ENCODE data around the gene F2. TPM values are rescaled to one million over a fixed set of nuclear protein-coding genes. Genes with fewer than 3 reads are reported as not detected.

The F2 gene
- total RNA-seq, 1 experiment from 2014 or later = 0.47 TPM

DNA sequence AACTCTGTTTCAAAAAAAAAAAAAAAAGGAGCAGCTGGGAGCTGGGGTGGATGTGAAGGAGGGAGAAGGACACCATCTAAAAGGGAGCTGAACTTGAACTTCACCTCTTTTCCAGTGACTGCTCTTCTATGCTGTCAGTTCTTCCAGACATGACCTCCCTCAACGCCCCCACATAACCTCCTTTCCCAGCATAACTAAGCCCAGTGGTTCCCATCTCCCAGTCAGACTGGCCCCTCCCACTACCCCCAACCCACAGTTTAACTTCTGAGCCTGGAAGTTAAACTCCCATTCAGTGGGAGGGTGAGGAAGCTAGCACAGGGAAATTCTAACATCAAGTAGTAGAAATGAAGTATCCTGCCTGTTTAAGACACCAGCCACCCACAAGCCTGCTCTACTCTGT lies 20.4 kb upstream of the F2 start:
- H3K27me3 ChIP-seq (ENCODE audit: insufficient read depth, low read length) = no peaks in the 10 kb centered on the region
- peak overlapping the region; percentile 0; the same call in 1 of the 2 replicates for H3K4me2 ChIP-seq (ENCODE audit: low read length)
- H4K20me1 ChIP-seq (ENCODE audit: insufficient read depth) = no peaks in the 10 kb centered on the region
- intact Hi-C loops (cut with micrococcal nuclease) = no loop called here
- no peak for DNase-seq (ENCODE audit: low read depth, low spot score)
- TF ChIP-seq ZNF274 (IDR thresholded peaks at IDR 0.05; ENCODE audit: low read depth, low read length) (no peak), CBX3 (IDR thresholded peaks at IDR 0.05; ENCODE audit: low read depth) (no peak), YY1 (IDR thresholded peaks at IDR 0.05; ENCODE audit: extremely low read depth, insufficient replicate concordance, low read depth, low read length) (no peak), TCF7L2 (IDR thresholded peaks at IDR 0.05; ENCODE audit: borderline replicate concordance, extremely low read depth, insufficient read depth, insufficient read length) (no peak), EZH2 (IDR thresholded peaks at IDR 0.05) (no peak), EZH2phosphoT487 (IDR thresholded peaks at IDR 0.05; ENCODE audit: borderline replicate concordance) (no peak), SRF (IDR thresholded peaks at IDR 0.05; ENCODE audit: low read depth) (no peak), ELF1 (IDR thresholded peaks at IDR 0.05; ENCODE audit: borderline replicate concordance, low read depth) (no peak), CEBPB (IDR thresholded peaks at IDR 0.05; ENCODE audit: low read depth) (no peak), SP1 (IDR thresholded peaks at IDR 0.05; ENCODE audit: low read depth) (no peak), EGR1 (IDR thresholded peaks at IDR 0.05; ENCODE audit: low read depth) (no peak), FOSL1 (IDR thresholded peaks at IDR 0.05; ENCODE audit: low read depth) (no peak), POLR2A (IDR thresholded peaks at IDR 0.05; ENCODE audit: borderline replicate concordance, extremely low read depth, insufficient read depth, insufficient read length) (no peak), POLR2AphosphoS5 (IDR thresholded peaks at IDR 0.05; ENCODE audit: low read depth, low read length) (no peak)
- TF ChIP-seq, protein P1, sequence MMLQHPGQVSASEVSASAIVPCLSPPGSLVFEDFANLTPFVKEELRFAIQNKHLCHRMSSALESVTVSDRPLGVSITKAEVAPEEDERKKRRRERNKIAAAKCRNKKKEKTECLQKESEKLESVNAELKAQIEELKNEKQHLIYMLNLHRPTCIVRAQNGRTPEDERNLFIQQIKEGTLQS (IDR thresholded peaks at IDR 0.05) = no peak
- TF ChIP-seq, protein P2, sequence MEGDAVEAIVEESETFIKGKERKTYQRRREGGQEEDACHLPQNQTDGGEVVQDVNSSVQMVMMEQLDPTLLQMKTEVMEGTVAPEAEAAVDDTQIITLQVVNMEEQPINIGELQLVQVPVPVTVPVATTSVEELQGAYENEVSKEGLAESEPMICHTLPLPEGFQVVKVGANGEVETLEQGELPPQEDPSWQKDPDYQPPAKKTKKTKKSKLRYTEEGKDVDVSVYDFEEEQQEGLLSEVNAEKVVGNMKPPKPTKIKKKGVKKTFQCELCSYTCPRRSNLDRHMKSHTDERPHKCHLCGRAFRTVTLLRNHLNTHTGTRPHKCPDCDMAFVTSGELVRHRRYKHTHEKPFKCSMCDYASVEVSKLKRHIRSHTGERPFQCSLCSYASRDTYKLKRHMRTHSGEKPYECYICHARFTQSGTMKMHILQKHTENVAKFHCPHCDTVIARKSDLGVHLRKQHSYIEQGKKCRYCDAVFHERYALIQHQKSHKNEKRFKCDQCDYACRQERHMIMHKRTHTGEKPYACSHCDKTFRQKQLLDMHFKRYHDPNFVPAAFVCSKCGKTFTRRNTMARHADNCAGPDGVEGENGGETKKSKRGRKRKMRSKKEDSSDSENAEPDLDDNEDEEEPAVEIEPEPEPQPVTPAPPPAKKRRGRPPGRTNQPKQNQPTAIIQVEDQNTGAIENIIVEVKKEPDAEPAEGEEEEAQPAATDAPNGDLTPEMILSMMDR (IDR thresholded peaks at IDR 0.05 in 2 of 3, conservative IDR thresholded peaks at IDR 0.05 in 1 of 3; ENCODE audit: borderline replicate concordance in 1 of 3, insufficient read depth in 1 of 3, low read depth in 2 of 3, low read length in 2 of 3) = no peak
- TF ChIP-seq, protein P3, sequence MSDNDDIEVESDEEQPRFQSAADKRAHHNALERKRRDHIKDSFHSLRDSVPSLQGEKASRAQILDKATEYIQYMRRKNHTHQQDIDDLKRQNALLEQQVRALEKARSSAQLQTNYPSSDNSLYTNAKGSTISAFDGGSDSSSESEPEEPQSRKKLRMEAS (IDR thresholded peaks at IDR 0.05) = no peak
- TF ChIP-seq, protein P4, sequence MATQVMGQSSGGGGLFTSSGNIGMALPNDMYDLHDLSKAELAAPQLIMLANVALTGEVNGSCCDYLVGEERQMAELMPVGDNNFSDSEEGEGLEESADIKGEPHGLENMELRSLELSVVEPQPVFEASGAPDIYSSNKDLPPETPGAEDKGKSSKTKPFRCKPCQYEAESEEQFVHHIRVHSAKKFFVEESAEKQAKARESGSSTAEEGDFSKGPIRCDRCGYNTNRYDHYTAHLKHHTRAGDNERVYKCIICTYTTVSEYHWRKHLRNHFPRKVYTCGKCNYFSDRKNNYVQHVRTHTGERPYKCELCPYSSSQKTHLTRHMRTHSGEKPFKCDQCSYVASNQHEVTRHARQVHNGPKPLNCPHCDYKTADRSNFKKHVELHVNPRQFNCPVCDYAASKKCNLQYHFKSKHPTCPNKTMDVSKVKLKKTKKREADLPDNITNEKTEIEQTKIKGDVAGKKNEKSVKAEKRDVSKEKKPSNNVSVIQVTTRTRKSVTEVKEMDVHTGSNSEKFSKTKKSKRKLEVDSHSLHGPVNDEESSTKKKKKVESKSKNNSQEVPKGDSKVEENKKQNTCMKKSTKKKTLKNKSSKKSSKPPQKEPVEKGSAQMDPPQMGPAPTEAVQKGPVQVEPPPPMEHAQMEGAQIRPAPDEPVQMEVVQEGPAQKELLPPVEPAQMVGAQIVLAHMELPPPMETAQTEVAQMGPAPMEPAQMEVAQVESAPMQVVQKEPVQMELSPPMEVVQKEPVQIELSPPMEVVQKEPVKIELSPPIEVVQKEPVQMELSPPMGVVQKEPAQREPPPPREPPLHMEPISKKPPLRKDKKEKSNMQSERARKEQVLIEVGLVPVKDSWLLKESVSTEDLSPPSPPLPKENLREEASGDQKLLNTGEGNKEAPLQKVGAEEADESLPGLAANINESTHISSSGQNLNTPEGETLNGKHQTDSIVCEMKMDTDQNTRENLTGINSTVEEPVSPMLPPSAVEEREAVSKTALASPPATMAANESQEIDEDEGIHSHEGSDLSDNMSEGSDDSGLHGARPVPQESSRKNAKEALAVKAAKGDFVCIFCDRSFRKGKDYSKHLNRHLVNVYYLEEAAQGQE (IDR thresholded peaks at IDR 0.05; ENCODE audit: low read depth) = no peak
- TF ChIP-seq, protein P5, sequence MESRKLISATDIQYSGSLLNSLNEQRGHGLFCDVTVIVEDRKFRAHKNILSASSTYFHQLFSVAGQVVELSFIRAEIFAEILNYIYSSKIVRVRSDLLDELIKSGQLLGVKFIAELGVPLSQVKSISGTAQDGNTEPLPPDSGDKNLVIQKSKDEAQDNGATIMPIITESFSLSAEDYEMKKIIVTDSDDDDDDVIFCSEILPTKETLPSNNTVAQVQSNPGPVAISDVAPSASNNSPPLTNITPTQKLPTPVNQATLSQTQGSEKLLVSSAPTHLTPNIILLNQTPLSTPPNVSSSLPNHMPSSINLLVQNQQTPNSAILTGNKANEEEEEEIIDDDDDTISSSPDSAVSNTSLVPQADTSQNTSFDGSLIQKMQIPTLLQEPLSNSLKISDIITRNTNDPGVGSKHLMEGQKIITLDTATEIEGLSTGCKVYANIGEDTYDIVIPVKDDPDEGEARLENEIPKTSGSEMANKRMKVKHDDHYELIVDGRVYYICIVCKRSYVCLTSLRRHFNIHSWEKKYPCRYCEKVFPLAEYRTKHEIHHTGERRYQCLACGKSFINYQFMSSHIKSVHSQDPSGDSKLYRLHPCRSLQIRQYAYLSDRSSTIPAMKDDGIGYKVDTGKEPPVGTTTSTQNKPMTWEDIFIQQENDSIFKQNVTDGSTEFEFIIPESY (IDR thresholded peaks at IDR 0.05; ENCODE audit: extremely low read depth, insufficient replicate concordance, low read length) = no peak
- no peaks in the 10 kb centered on the region for H3K9me3 ChIP-seq (ENCODE audit: control insufficient read depth in 1 of 2, insufficient read depth in 1 of 2, low read depth in 1 of 2, low read length in 2 of 2)
- ChIA-PET POLR2A (interaction anchor here (0.6 kb wide), 1 partner anchor 1245 kb away, joined by 4 read pairs; no protein-coding TSS in a partner anchor), CTCF (no interaction called here), RAD21 (ENCODE audit: low non-redundant PET in 1 of 2, low total read pairs in 2 of 2, uncharacterized antibody in 2 of 2, unreplicated experiment in 2 of 2) (no interaction called here)
- no peaks in the 10 kb centered on the region for H3K9me2 ChIP-seq (ENCODE audit: insufficient read depth)
- H3K4me1 ChIP-seq (ENCODE audit: control insufficient read depth in 1 of 2, insufficient read depth in 2 of 2, low read length in 2 of 2) = peaks cover 2 to 23% of the 10 kb centered on the region in 2 experiments; a peak in 2 of 4 replicates
- no peak overlapping the region for H3K4me3 ChIP-seq (replicated peaks in 1 of 2; ENCODE audit: low read depth in 1 of 2, low read length in 2 of 2)
- peaks cover 6 to 16% of the 10 kb centered on the region in 2 experiments for H3K36me3 ChIP-seq (ENCODE audit: control insufficient read depth in 1 of 2, insufficient read depth in 2 of 2, low read length in 2 of 2)
- H3K79me2 ChIP-seq (ENCODE audit: insufficient read depth, low read length) = peaks cover 36% of the 10 kb centered on the region
- no peak overlapping the region for H3K9ac ChIP-seq (ENCODE audit: low read length)
- no peak overlapping the region for H3K27ac ChIP-seq (ENCODE audit: low read depth, low read length)
- no peak overlapping the region for H2AFZ ChIP-seq (ENCODE audit: low read depth, low read length, poor library complexity, severe bottlenecking)
- ATAC-seq = no peak
- BruUV-seq (replicated peaks) = no TSS peak
